ENCODE data around the gene ACAD8.

The ACAD8 gene

GRCh38 chr11:134253188-134253993, at the start of gene ACAD8, which contains the start of gene THYN1:
ACAD8 (plus strand) TSS chr11:134253568; CDS start chr11:134253601, 33 bp downstream.
THYN1 (minus strand) TSS chr11:134253352; CDS start chr11:134252882, 470 bp downstream.
- peak; percentile 99 for DNase-seq (ENCODE audit: low read depth)

GRCh38 chr11:134205729-134206128, 47.6 kb upstream of the ACAD8 start:
- no peak for DNase-seq (ENCODE audit: low read depth)

- no peak for DNase-seq (ENCODE audit: low read depth)
Measured at GRCh38 chr11:134206185-134206584, 47.2 kb upstream of the ACAD8 start.

GRCh38 chr11:134207538-134208239, 45.7 kb upstream of the ACAD8 start:
- DNase-seq (ENCODE audit: low read depth) = no peak

- DNase-seq (ENCODE audit: low read depth) = no peak
Measured at GRCh38 chr11:134215836-134216235, 37.5 kb upstream of the ACAD8 start.

GRCh38 chr11:134216816-134217215, 36.6 kb upstream of the ACAD8 start:
- no peak for DNase-seq (ENCODE audit: low read depth)

- DNase-seq (ENCODE audit: low read depth) = no peak
Measured at GRCh38 chr11:134223121-134223520, 30.2 kb upstream of the ACAD8 start.

- peak; percentile 97 for DNase-seq (ENCODE audit: low read depth)
Measured at GRCh38 chr11:134223836-134224709, 29.3 kb upstream of the ACAD8 start, which contains the start of the genes NCAPD3 and VPS26B. NCAPD3 (minus strand) TSS chr11:134223967; CDS start chr11:134223926, 41 bp downstream. VPS26B (plus strand) TSS chr11:134224671; CDS start chr11:134225123, 452 bp downstream.

- peak; percentile 58 for DNase-seq (ENCODE audit: low read depth)
Measured at GRCh38 chr11:134224710-134225664, 28.4 kb upstream of the ACAD8 start.

GRCh38 chr11:134226806-134227325, 26.5 kb upstream of the ACAD8 start:
- DNase-seq (ENCODE audit: low read depth) = no peak

GRCh38 chr11:134228625-134229024, 24.7 kb upstream of the ACAD8 start:
- DNase-seq (ENCODE audit: low read depth) = no peak

GRCh38 chr11:134229126-134229790, 24.1 kb upstream of the ACAD8 start:
- no peak for DNase-seq (ENCODE audit: low read depth)

GRCh38 chr11:134230339-134230738, 23.0 kb upstream of the ACAD8 start:
- no peak for DNase-seq (ENCODE audit: low read depth)

GRCh38 chr11:134231958-134232659, 21.3 kb upstream of the ACAD8 start:
- DNase-seq (ENCODE audit: low read depth) = no peak

- DNase-seq (ENCODE audit: low read depth) = no peak
Measured at GRCh38 chr11:134233729-134234179, 19.6 kb upstream of the ACAD8 start.

GRCh38 chr11:134235399-134235798, 18.0 kb upstream of the ACAD8 start:
- no peak for DNase-seq (ENCODE audit: low read depth)

GRCh38 chr11:134236834-134237556, 16.4 kb upstream of the ACAD8 start:
- DNase-seq (ENCODE audit: low read depth) = no peak

GRCh38 chr11:134237557-134237922, 15.8 kb upstream of the ACAD8 start:
- no peak for DNase-seq (ENCODE audit: low read depth)

GRCh38 chr11:134238956-134239355, 14.4 kb upstream of the ACAD8 start:
- no peak for DNase-seq (ENCODE audit: low read depth)

Measured in CMK (cell line).